H1 (cell line): ENCODE results near the gene RRAGC.

ENCODE experiments used
- CBX5 ChIP-seq: fragments of 300-800, 300-1000 bp; sonication (generic); IDR thresholded peaks from 2 replicates; pipeline ENCODE4 v1.7.1; 2016; ENCODE audit warnings: antibody characterized with exemption, low read length, low read depth
- CBX8 ChIP-seq: fragments of 300-800, 300-1000 bp; sonication (generic); IDR thresholded peaks from 2 replicates; pipeline ENCODE4 v1.7.1; 2016; ENCODE audit warnings: low read depth, low read length, borderline replicate concordance
- CEBPB ChIP-seq: IDR thresholded peaks from 2 replicates; pipeline ENCODE4 v1.6.1; 2012; ENCODE audit warnings: low read depth, low read length
- CTCF ChIP-seq, 3 experiments: IDR thresholded peaks; 1 replicate in 2 of 3; 2 replicates in 1 of 3; pipeline versions ENCODE4 v1.5.1 to v1.6.1; 2011; ENCODE audit warnings: low read length in 3 of 3, mild to moderate bottlenecking in 3 of 3, inconsistent platforms in 2 of 3, low read depth in 1 of 3, moderate library complexity in 1 of 3; ENCODE audit not compliant: insufficient read depth in 1 of 3; ENCODE audit errors: control extremely low read depth in 1 of 3
- EZH2 ChIP-seq: fragments of 200-600 bp; sonication (generic); IDR thresholded peaks from 2 replicates; pipeline ENCODE4 v1.7.1; 2012; ENCODE audit warnings: low read depth, mild to moderate bottlenecking, moderate library complexity, low read length, inconsistent platforms; ENCODE audit not compliant: severe bottlenecking
- HDAC2 ChIP-seq, 2 experiments: fragments of 300-600 bp in 1 of 2; sonication (generic) in 1 of 2; IDR thresholded peaks; 2 replicates each; pipeline ENCODE4 v1.6.1; 2011 to 2012; ENCODE audit warnings: low read depth in 2 of 2, low read length in 2 of 2, mild to moderate bottlenecking in 2 of 2, moderate library complexity in 2 of 2, borderline replicate concordance in 1 of 2, inconsistent platforms in 1 of 2
- NRF1 ChIP-seq: IDR thresholded peaks from 2 replicates; pipeline ENCODE4 v1.6.1; 2011; ENCODE audit warnings: mild to moderate bottlenecking, low read depth, low read length, improper control_type of control experiment
- PHF8 ChIP-seq: fragments of 200-600 bp; sonication (generic); conservative IDR thresholded peaks from 2 replicates; pipeline ENCODE4 v1.7.1; 2012; ENCODE audit warnings: low read depth, mild to moderate bottlenecking, inconsistent platforms, low read length, moderate library complexity
- POLR2A ChIP-seq, 2 experiments: IDR thresholded peaks; 1 replicate in 1 of 2; 2 replicates in 1 of 2; pipeline ENCODE4 v1.6.1; 2011; ENCODE audit warnings: low read depth in 2 of 2, low read length in 2 of 2, mild to moderate bottlenecking in 2 of 2; ENCODE audit errors: control extremely low read depth in 1 of 2
- POLR2AphosphoS5 ChIP-seq: IDR thresholded peaks from 2 replicates; pipeline ENCODE4 v1.6.1; 2011; ENCODE audit warnings: low read depth, low read length
- SRF ChIP-seq: IDR thresholded peaks from 2 replicates; pipeline ENCODE4 v1.6.1; 2011; ENCODE audit warnings: mild to moderate bottlenecking, low read depth, low read length, moderate library complexity
- ZNF274 ChIP-seq: IDR thresholded peaks from 2 replicates; pipeline ENCODE4 v1.7.0; 2012; ENCODE audit warnings: low read length, borderline replicate concordance; ENCODE audit errors: extremely low read depth

GRCh38 chr1:38806090-38806489 is 53.5 kb downstream of the RRAGC start:
- TF ChIP-seq HDAC2 (IDR thresholded peaks at IDR 0.05; ENCODE audit: borderline replicate concordance in 1 of 2, low read depth in 2 of 2, low read length in 2 of 2) (no peak), ZNF274 (no peak), CTCF (IDR thresholded peaks at IDR 0.05; ENCODE audit: control extremely low read depth in 1 of 3, insufficient read depth in 1 of 3, low read depth in 1 of 3, low read length in 3 of 3) (no peak), PHF8 (no peak), POLR2AphosphoS5 (no peak), CEBPB (no peak), CBX5 (no peak), POLR2A (IDR thresholded peaks at IDR 0.05; ENCODE audit: control extremely low read depth in 1 of 2, low read depth in 2 of 2, low read length in 2 of 2) (no peak), NRF1 (no peak), EZH2 (no peak), SRF (no peak), CBX8 (no peak)
